H1 (cell line): ENCODE data around the gene CD44. TPM values are rescaled to one million over a fixed set of nuclear protein-coding genes. Genes with fewer than 3 reads are reported as not detected.

Experiments used
- CTCF ChIA-PET: fragments of 300-600 bp; sonication (Branson Sonifier 250); formaldehyde crosslinking; loops from one replicate; lab custom pipeline; 2021; ENCODE audit not compliant: partially characterized antibody; lab: Charles Lee
- POLR2A ChIA-PET: fragments of 300-600 bp; sonication (Branson Sonifier 250); formaldehyde crosslinking; loops from one replicate; lab custom pipeline; 2021; ENCODE audit warnings: inconsistent platforms; ENCODE audit not compliant: partially characterized antibody; lab: Charles Lee
- DNase-seq, 2 experiments: peaks; one replicate each; pipeline versions ENCODE4 v3.0.0 to v3.0.0-alpha.2; 2010 to 2022; ENCODE audit warnings: low spot score in 2 of 2, low read depth in 1 of 2, mixed read lengths in 1 of 2
- FAIRE-seq: peaks from 2 replicates; lab custom pipeline; 2011; peaks lifted over from hg19 to GRCh38; lab: Jason Lieb, UNC
- H2AFZ ChIP-seq: 2 replicates; pipeline ENCODE4 v1.8.1; 2012; ENCODE audit warnings: low read length, inconsistent platforms
- H2AK5ac ChIP-seq: 2 replicates; pipeline ENCODE4 v1.6.1; 2013; ENCODE audit warnings: low read depth, low read length
- H2BK120ac ChIP-seq: replicated peaks from 2 replicates; pipeline ENCODE3; 2013; ENCODE audit warnings: low read depth, low read length, inconsistent platforms
- H2BK12ac ChIP-seq: 2 replicates; pipeline ENCODE4 v1.6.1; 2013; ENCODE audit warnings: low read depth, low read length
- H2BK15ac ChIP-seq: 2 replicates; pipeline ENCODE4 v1.6.1; 2013; ENCODE audit warnings: low read length
- H2BK20ac ChIP-seq: 2 replicates; pipeline ENCODE4 v1.6.1; 2013; ENCODE audit warnings: low read length
- H2BK5ac ChIP-seq: 2 replicates; pipeline ENCODE4 v1.6.1; 2013; ENCODE audit warnings: low read depth, low read length
- H3K14ac ChIP-seq: 2 replicates; pipeline ENCODE4 v1.6.1; 2013; ENCODE audit warnings: inconsistent platforms; ENCODE audit not compliant: insufficient read length
- H3K18ac ChIP-seq: 2 replicates; pipeline ENCODE4 v1.6.1; 2013; ENCODE audit warnings: low read length; ENCODE audit errors: extremely low read depth
- H3K23ac ChIP-seq: 2 replicates; pipeline ENCODE4 v1.6.1; 2013; ENCODE audit warnings: inconsistent platforms; ENCODE audit not compliant: insufficient read length
- H3K23me2 ChIP-seq: 2 replicates; pipeline ENCODE4 v1.6.1; 2013; ENCODE audit warnings: low read depth, low read length
- H3K27ac ChIP-seq: 2 replicates; pipeline ENCODE4 v1.6.1; 2011; ENCODE audit warnings: low read depth, low read length, inconsistent platforms
- H3K27me3 ChIP-seq, 4 experiments: replicated peaks in 1 of 4; 1 replicate in 1 of 4; 2 replicates in 3 of 4; pipeline versions ENCODE4 v1.6.1 to v1.8.1; 2011 to 2013; ENCODE audit warnings: low read length in 3 of 4, mild to moderate bottlenecking in 3 of 4, inconsistent platforms in 2 of 4, mixed read lengths in 2 of 4, moderate library complexity in 1 of 4; ENCODE audit not compliant: control insufficient read depth in 3 of 4, insufficient read depth in 3 of 4; ENCODE audit errors: extremely low read depth in 1 of 4
- H3K36me3 ChIP-seq, 4 experiments: 2 replicates each; pipeline versions ENCODE4 v1.6.1 to v1.8.1; 2011 to 2013; ENCODE audit warnings: mild to moderate bottlenecking in 4 of 4, low read length in 3 of 4, moderate library complexity in 2 of 4, control low read depth in 1 of 4, inconsistent platforms in 1 of 4; ENCODE audit not compliant: insufficient read depth in 4 of 4, control insufficient read depth in 2 of 4
- H3K4ac ChIP-seq: replicated peaks from 2 replicates; pipeline ENCODE3; 2013; ENCODE audit warnings: low read length, low read depth, mixed read lengths, inconsistent platforms; ENCODE audit not compliant: insufficient read length
- H3K4me1 ChIP-seq, 4 experiments: replicated peaks in 1 of 4; 1 replicate in 1 of 4; 2 replicates in 3 of 4; pipeline versions ENCODE4 v1.6.1 to v1.8.1; 2011 to 2013; ENCODE audit warnings: low read length in 3 of 4, inconsistent platforms in 2 of 4, mixed read lengths in 1 of 4; ENCODE audit not compliant: insufficient read depth in 4 of 4, control insufficient read depth in 3 of 4
- H3K4me2 ChIP-seq, 2 experiments: 2 replicates each; pipeline versions ENCODE4 v1.6.1 to v1.8.1; 2011 to 2013; ENCODE audit warnings: low read depth in 2 of 2, low read length in 2 of 2, control low read depth in 1 of 2, inconsistent platforms in 1 of 2, mild to moderate bottlenecking in 1 of 2; ENCODE audit not compliant: insufficient read depth in 1 of 2
- H3K4me3 ChIP-seq, 4 experiments: fragments of 200-600, 300-600 bp in 1 of 4; sonication (generic), shearing (Covaris generic), sonication (Bioruptor Twin) in 1 of 4; 2 replicates each; pipeline versions ENCODE4 v1.5.1 to v1.8.1; 2011 to 2016; ENCODE audit warnings: low read length in 4 of 4, low read depth in 3 of 4, control low read depth in 2 of 4, inconsistent platforms in 2 of 4, mild to moderate bottlenecking in 2 of 4, mixed read lengths in 1 of 4, moderate library complexity in 1 of 4; ENCODE audit not compliant: insufficient read depth in 2 of 4; ENCODE audit errors: extremely low read depth in 1 of 4
- H3K56ac ChIP-seq: replicated peaks from 2 replicates; pipeline ENCODE3; 2013; ENCODE audit warnings: low read depth, mild to moderate bottlenecking, mixed read lengths, low read length, inconsistent platforms; ENCODE audit not compliant: insufficient read length
- H3K79me1 ChIP-seq: 2 replicates; pipeline ENCODE4 v1.6.1; 2013; ENCODE audit warnings: low read depth, low read length, control low read depth
- H3K79me2 ChIP-seq, 2 experiments: 2 replicates each; pipeline versions ENCODE4 v1.6.1 to v1.8.1; 2012 to 2013; ENCODE audit warnings: low read length in 2 of 2, mild to moderate bottlenecking in 2 of 2, inconsistent platforms in 1 of 2; ENCODE audit not compliant: insufficient read depth in 2 of 2, control insufficient read depth in 1 of 2
- H3K9ac ChIP-seq, 4 experiments: replicated peaks in 1 of 4; 1 replicate in 1 of 4; 2 replicates in 3 of 4; pipeline versions ENCODE4 v1.6.1 to v1.8.1; 2011 to 2013; ENCODE audit warnings: low read depth in 3 of 4, low read length in 3 of 4, control low read depth in 2 of 4, mild to moderate bottlenecking in 2 of 4, moderate library complexity in 2 of 4, inconsistent platforms in 1 of 4; ENCODE audit errors: extremely low read depth in 1 of 4
- H3K9me3 ChIP-seq, 2 experiments: 2 replicates each; pipeline versions ENCODE4 v1.6.1 to v1.8.1; 2012 to 2013; ENCODE audit warnings: mild to moderate bottlenecking in 2 of 2, moderate library complexity in 2 of 2, control low read depth in 1 of 2, inconsistent platforms in 1 of 2, low read depth in 1 of 2, low read length in 1 of 2, mixed read lengths in 1 of 2; ENCODE audit not compliant: insufficient read depth in 2 of 2
- H4K20me1 ChIP-seq, 2 experiments: replicated peaks in 1 of 2; 2 replicates each; pipeline versions ENCODE3 to v1.8.1; 2011 to 2013; ENCODE audit warnings: inconsistent platforms in 2 of 2, low read length in 2 of 2, mild to moderate bottlenecking in 1 of 2; ENCODE audit not compliant: insufficient read depth in 2 of 2, control insufficient read depth in 1 of 2
- H4K5ac ChIP-seq: 2 replicates; pipeline ENCODE4 v1.6.1; 2013; ENCODE audit warnings: low read length, low read depth, mixed read lengths, inconsistent platforms; ENCODE audit not compliant: insufficient read length
- H4K8ac ChIP-seq: 2 replicates; pipeline ENCODE4 v1.8.0; 2013; ENCODE audit warnings: mild to moderate bottlenecking, moderate library complexity, low read length, inconsistent platforms; ENCODE audit not compliant: insufficient read depth; ENCODE audit errors: extremely low read depth
- H4K91ac ChIP-seq: replicated peaks from 2 replicates; pipeline ENCODE3; 2013; ENCODE audit warnings: low read length, mixed read lengths, inconsistent platforms; ENCODE audit not compliant: insufficient read length
- BCL11A ChIP-seq, 2 experiments: IDR thresholded peaks; one replicate each; pipeline ENCODE4 v1.6.1; 2011; ENCODE audit warnings: low read depth in 2 of 2, low read length in 2 of 2, mild to moderate bottlenecking in 2 of 2
- TCF12 ChIP-seq: IDR thresholded peaks from 2 replicates; pipeline ENCODE4 v1.6.1; 2011; ENCODE audit warnings: low read depth, mild to moderate bottlenecking, low read length
- WGBS, 2 experiments: shearing (Covaris generic) in 1 of 2; methylation state at CpG; one replicate each; pipeline versions ENCODE4 v1.1.6 to v1.1.7; 2013 to 2015; ENCODE audit warnings: low lambda C conversion rate in 2 of 2, mixed read lengths in 2 of 2, inconsistent platforms in 1 of 2, low coverage in 1 of 2, missing lambda C conversion rate in 1 of 2; ENCODE audit not compliant: insufficient replicate concordance in 2 of 2, insufficient coverage in 1 of 2, insufficient read length in 1 of 2; ENCODE audit errors: extremely low coverage in 1 of 2, missing lambda C conversion rate in 1 of 2; 5-methylcytosine and 5-hydroxymethylcytosine counted together
- polyA plus RNA-seq, 7 experiments: library from polyadenylated mRNA; depleted of rRNA in 3 of 7; stranded (reverse) in 5 of 7; unstranded in 2 of 7; fragments of >200 nt in 5 of 7; fragments of 200-250 nt in 2 of 7; gene quantifications; 1 replicate in 5 of 7; 2 replicates in 1 of 7; 4 replicates in 1 of 7; pipeline versions ENCODE4 v1.2.1 to v1.2.3, GENCODE V29; 2011 to 2013; ENCODE audit warnings: missing spikeins in 2 of 7, mixed read lengths in 2 of 7
- total RNA-seq: library from RNA; stranded (reverse); fragmentation: NEBNext Ultra II Directional; extraction: Animal tissue kit (Norgen Biotek cat#: 25700); gene quantifications from 2 replicates; pipeline ENCODE4 v1.2.1, GENCODE V29; 2021

CD44 gene
- total and polyA plus RNA-seq, 2 of the 8 experiments (the other 6 are each of a cell fraction or from before 2014, with no cell fraction given): 11.8 to 13.7 TPM

- Histone ChIP-seq H4K91ac (no peak overlapping the region), H4K8ac (no peak overlapping the region), H3K79me1 (no peaks in the 10 kb centered on the region), H3K23me2 (no peaks in the 10 kb centered on the region), H4K5ac (no peak overlapping the region), H3K56ac (no peak overlapping the region), H2BK5ac (no peak overlapping the region), H3K79me2 (no peaks in the 10 kb centered on the region), H3K18ac (no peak overlapping the region), H2BK12ac (no peak overlapping the region), H3K9ac (no peak overlapping the region), H2AK5ac (no peak overlapping the region), H3K27me3 (no peaks in the 10 kb centered on the region), H2BK120ac (no peak overlapping the region), H2AFZ (no peak overlapping the region), H3K36me3 (no peaks in the 10 kb centered on the region), H3K4me3 (no peak overlapping the region), H3K4me1 (no peaks in the 10 kb centered on the region; a peak in 1 of 7 replicates), H3K14ac (no peak overlapping the region), H2BK15ac (no peak overlapping the region), H4K20me1 (no peaks in the 10 kb centered on the region), H3K27ac (no peak overlapping the region), H3K4ac (no peak overlapping the region), H3K4me2 (no peak overlapping the region), H2BK20ac (no peak overlapping the region), H3K9me3 (no peaks in the 10 kb centered on the region), H3K23ac (no peak overlapping the region)
- POLR2A ChIA-PET: interaction anchor here (1.3 kb wide), 1 partner anchor 11 kb away, joined by 3 read pairs; no protein-coding TSS in a partner anchor
- CTCF ChIA-PET: no interaction called here
- 89% methylated on average over 4 of the region's 4 CpGs; no CpG with 5 or more reads in 1 of the 2 experiments for WGBS, 2 experiments
- no peak for FAIRE-seq
- no peak for DNase-seq
- TF ChIP-seq BCL11A (IDR thresholded peaks at IDR 0.05; ENCODE audit: low read depth in 2 of 2, low read length in 2 of 2) (no peak), TCF12 (no peak)
Measured at GRCh38 chr11:35090125-35090524, 48.8 kb upstream of the CD44 start.
